WTC11 (cell line): ENCODE measurements around the gene MYL5. TPM values are rescaled to one million over a fixed set of nuclear protein-coding genes. Genes with fewer than 3 reads are reported as not detected.

Experiments used
- ATAC-seq: fragments of 200-7000 bp; cut with Tn5 transposase; 2 replicates; pipeline ENCODE4 v1.10.0; 2021; ENCODE audit warnings: mild to moderate bottlenecking, moderate library complexity
- CTCF ChIA-PET: fragments of 300-600 bp; sonication (Branson Sonifier 250); formaldehyde crosslinking; loops from one replicate; lab custom pipeline; 2021; ENCODE audit warnings: antibody characterized with exemption; lab: Charles Lee
- POLR2A ChIA-PET: fragments of 350-600 bp; sonication (Branson Sonifier 250); formaldehyde crosslinking; loops from one replicate; lab custom pipeline; 2021; ENCODE audit warnings: antibody characterized with exemption; lab: Charles Lee
- DNase-seq: peaks from one replicate; pipeline ENCODE4 v3.0.0; 2021; ENCODE audit warnings: low spot score
- H3K27ac Mint-ChIP-seq: 2 replicates; pipeline ENCODE4 v1.8.0; 2021; ENCODE audit warnings: mixed read lengths
- H3K27me3 Mint-ChIP-seq: 2 replicates; pipeline ENCODE4 v1.8.0; 2021; ENCODE audit warnings: low read depth, mild to moderate bottlenecking, moderate library complexity, mixed read lengths
- H3K36me3 Mint-ChIP-seq: 2 replicates; pipeline ENCODE4 v1.8.0; 2021; ENCODE audit warnings: mixed read lengths
- H3K4me1 Mint-ChIP-seq: 2 replicates; pipeline ENCODE4 v1.8.0; 2022; ENCODE audit warnings: mixed read lengths
- H3K4me3 Mint-ChIP-seq: 2 replicates; pipeline ENCODE4 v1.8.0; 2021; ENCODE audit warnings: mild to moderate bottlenecking, moderate library complexity, mixed read lengths
- H3K9me3 Mint-ChIP-seq: 2 replicates; pipeline ENCODE4 v1.8.0; 2021; ENCODE audit warnings: mixed read lengths
- GABPB1 ChIP-seq: sonication (generic); formaldehyde crosslinking; IDR thresholded peaks from 2 replicates; pipeline ENCODE4 v1.8.1; 2023; ENCODE audit warnings: mild to moderate bottlenecking, missing genetic modification reagents
- JUN ChIP-seq: sonication (generic); formaldehyde crosslinking; IDR thresholded peaks from 2 replicates; pipeline ENCODE4 v1.8.0; 2023; ENCODE audit warnings: mild to moderate bottlenecking, missing genetic modification reagents
- KAT7 ChIP-seq: sonication (generic); formaldehyde crosslinking; IDR thresholded peaks from 2 replicates; pipeline ENCODE4 v1.8.1; 2023; ENCODE audit warnings: missing genetic modification reagents, mild to moderate bottlenecking, borderline replicate concordance
- MXD4 ChIP-seq: fragments of 250-450 bp; sonication (Bioruptor Pico); IDR thresholded peaks from 2 replicates; pipeline ENCODE4 v1.8.0; 2021; ENCODE audit warnings: mild to moderate bottlenecking, moderate library complexity, borderline replicate concordance
- RORB ChIP-seq: fragments of 250-450 bp; sonication (Bioruptor Pico); IDR thresholded peaks from 2 replicates; pipeline ENCODE4 v1.9.0; 2021; ENCODE audit warnings: mild to moderate bottlenecking
- SP1 ChIP-seq: sonication (generic); formaldehyde crosslinking; conservative IDR thresholded peaks from 2 replicates; pipeline ENCODE4 v1.8.1; 2022; ENCODE audit warnings: missing genetic modification reagents
- ZNF121 ChIP-seq: sonication (generic); formaldehyde crosslinking; IDR thresholded peaks from 2 replicates; pipeline ENCODE4 v1.8.0; 2023; ENCODE audit warnings: missing genetic modification reagents
- ZNF425 ChIP-seq: fragments of 250-450 bp; sonication (Bioruptor Pico); conservative IDR thresholded peaks from 2 replicates; pipeline ENCODE4 v1.9.0; 2021; ENCODE audit warnings: mild to moderate bottlenecking
- total RNA-seq: library from RNA; stranded (reverse); gene quantifications from 3 replicates; pipeline ENCODE4 v1.2.3, GENCODE V29; 2021
- TF ChIP-seq, protein P1 (sequence below): sonication (generic); formaldehyde crosslinking; IDR thresholded peaks from 2 replicates; pipeline ENCODE4 v1.8.0; 2022; ENCODE audit warnings: mild to moderate bottlenecking, missing genetic modification reagents
- TF ChIP-seq, protein P2 (sequence below): fragments of 250-450 bp; sonication (Bioruptor Pico); IDR thresholded peaks from 2 replicates; pipeline ENCODE4 v1.9.0; 2021; ENCODE audit warnings: mild to moderate bottlenecking, borderline replicate concordance
- TF ChIP-seq, protein P3 (sequence below): sonication (generic); formaldehyde crosslinking; IDR thresholded peaks from 2 replicates; pipeline ENCODE4 v1.8.0; 2022; ENCODE audit warnings: mild to moderate bottlenecking, missing genetic modification reagents

Gene MYL5
- total RNA-seq, 1 experiment from 2014 or later = 22.2 TPM

GRCh38 chr4:673349-674091, 822 bp upstream of the MYL5 start (continued):
- TF ChIP-seq JUN (no peak), SP1 (CRISPR knock-in tag) (no peak), KAT7 (CRISPR knock-in tag) (no peak), ZNF121 (CRISPR knock-in tag) (no peak), MXD4 (CRISPR knock-in tag) (no peak), ZNF425 (no peak)
- TF ChIP-seq, protein P1, sequence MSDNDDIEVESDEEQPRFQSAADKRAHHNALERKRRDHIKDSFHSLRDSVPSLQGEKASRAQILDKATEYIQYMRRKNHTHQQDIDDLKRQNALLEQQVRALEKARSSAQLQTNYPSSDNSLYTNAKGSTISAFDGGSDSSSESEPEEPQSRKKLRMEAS (CRISPR knock-in tag) = peak; percentile 51; the same call in 1 of the 2 replicates
- TF ChIP-seq, protein P2, sequence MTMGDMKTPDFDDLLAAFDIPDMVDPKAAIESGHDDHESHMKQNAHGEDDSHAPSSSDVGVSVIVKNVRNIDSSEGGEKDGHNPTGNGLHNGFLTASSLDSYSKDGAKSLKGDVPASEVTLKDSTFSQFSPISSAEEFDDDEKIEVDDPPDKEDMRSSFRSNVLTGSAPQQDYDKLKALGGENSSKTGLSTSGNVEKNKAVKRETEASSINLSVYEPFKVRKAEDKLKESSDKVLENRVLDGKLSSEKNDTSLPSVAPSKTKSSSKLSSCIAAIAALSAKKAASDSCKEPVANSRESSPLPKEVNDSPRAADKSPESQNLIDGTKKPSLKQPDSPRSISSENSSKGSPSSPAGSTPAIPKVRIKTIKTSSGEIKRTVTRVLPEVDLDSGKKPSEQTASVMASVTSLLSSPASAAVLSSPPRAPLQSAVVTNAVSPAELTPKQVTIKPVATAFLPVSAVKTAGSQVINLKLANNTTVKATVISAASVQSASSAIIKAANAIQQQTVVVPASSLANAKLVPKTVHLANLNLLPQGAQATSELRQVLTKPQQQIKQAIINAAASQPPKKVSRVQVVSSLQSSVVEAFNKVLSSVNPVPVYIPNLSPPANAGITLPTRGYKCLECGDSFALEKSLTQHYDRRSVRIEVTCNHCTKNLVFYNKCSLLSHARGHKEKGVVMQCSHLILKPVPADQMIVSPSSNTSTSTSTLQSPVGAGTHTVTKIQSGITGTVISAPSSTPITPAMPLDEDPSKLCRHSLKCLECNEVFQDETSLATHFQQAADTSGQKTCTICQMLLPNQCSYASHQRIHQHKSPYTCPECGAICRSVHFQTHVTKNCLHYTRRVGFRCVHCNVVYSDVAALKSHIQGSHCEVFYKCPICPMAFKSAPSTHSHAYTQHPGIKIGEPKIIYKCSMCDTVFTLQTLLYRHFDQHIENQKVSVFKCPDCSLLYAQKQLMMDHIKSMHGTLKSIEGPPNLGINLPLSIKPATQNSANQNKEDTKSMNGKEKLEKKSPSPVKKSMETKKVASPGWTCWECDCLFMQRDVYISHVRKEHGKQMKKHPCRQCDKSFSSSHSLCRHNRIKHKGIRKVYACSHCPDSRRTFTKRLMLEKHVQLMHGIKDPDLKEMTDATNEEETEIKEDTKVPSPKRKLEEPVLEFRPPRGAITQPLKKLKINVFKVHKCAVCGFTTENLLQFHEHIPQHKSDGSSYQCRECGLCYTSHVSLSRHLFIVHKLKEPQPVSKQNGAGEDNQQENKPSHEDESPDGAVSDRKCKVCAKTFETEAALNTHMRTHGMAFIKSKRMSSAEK (CRISPR knock-in tag) = no peak

- Mint-ChIP-seq H3K4me1 (peaks cover 8% of the 10 kb centered on the region), H3K9me3 (no peaks in the 10 kb centered on the region), H3K27ac (no peak overlapping the region), H3K27me3 (peaks cover 3% of the 10 kb centered on the region), H3K4me3 (peak overlapping the region; percentile 86), H3K36me3 (peaks cover 24% of the 10 kb centered on the region)
- CTCF ChIA-PET = interaction anchor here (1.0 to 3.2 kb wide), 5 partner anchors 8 to 73 kb away, joined by 4 to 22 read pairs (median 5); partner anchors contain the start of gene PDE6B
- no peak for DNase-seq
- TF ChIP-seq RORB (CRISPR knock-in tag) = no peak
- TF ChIP-seq, protein P3, sequence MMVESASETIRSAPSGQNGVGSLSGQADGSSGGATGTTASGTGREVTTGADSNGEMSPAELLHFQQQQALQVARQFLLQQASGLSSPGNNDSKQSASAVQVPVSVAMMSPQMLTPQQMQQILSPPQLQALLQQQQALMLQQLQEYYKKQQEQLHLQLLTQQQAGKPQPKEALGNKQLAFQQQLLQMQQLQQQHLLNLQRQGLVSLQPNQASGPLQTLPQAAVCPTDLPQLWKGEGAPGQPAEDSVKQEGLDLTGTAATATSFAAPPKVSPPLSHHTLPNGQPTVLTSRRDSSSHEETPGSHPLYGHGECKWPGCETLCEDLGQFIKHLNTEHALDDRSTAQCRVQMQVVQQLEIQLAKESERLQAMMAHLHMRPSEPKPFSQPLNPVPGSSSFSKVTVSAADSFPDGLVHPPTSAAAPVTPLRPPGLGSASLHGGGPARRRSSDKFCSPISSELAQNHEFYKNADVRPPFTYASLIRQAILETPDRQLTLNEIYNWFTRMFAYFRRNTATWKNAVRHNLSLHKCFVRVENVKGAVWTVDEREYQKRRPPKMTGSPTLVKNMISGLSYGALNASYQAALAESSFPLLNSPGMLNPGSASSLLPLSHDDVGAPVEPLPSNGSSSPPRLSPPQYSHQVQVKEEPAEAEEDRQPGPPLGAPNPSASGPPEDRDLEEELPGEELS (CRISPR knock-in tag) = no peak
- 0 out of 2 replicates have a peak, but pooled peaks have one; percentile 25 for TF ChIP-seq GABPB1
- peak; percentile 1; the same call in 1 of the 2 replicates for ATAC-seq
- POLR2A ChIA-PET = interaction anchor here (1.4 kb wide), 1 partner anchor 11 kb away, joined by 4 read pairs; no protein-coding TSS in a partner anchor
Measured at GRCh38 chr4:675036-675882, 917 bp downstream of the MYL5 start.
